DMS153 treated with DMSO at 0.1 percent for 48 hours (cell line): ENCODE data around the gene ERC1.
"Not testable (repeated sequence)": the region's sequence is repeated elsewhere in the genome, so short reads cannot be mapped to it uniquely, and the experiment has no call there.

Experiments used
- DNase-seq: peaks from one replicate; lab custom pipeline; 2025; ENCODE audit not compliant: unreplicated experiment; lab: John Stamatoyannopoulos, UW

Gene ERC1

GRCh38 chr12:1071182-1071581 is 80.2 kb downstream of the ERC1 start:
- no peak for DNase-seq

DNA sequence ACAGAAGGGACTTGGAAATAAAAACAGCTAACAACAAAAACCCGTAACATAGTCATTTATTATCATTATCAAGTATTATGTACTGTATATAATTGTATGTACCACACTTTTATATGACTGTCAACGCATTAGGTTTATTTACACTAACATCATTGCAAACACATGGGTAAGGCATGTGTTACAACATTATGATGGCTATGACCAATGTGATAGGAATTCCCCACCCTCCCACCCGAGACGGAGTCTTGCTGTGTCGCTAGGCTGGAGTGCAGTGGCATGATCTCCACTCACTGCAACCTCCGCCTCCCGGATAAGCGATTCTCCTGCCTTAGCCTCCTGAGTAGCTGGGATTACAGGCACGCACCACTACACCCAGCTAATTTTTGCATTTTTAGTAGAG is 82.6 kb downstream of the ERC1 start:
- DNase-seq = no peak

- no peak for DNase-seq
Observed at GRCh38 chr12:1077036-1077803, 86.2 kb downstream of the ERC1 start.

GRCh38 chr12:1078002-1078401 is 87.0 kb downstream of the ERC1 start:
- DNase-seq = no peak

- no peak for DNase-seq
Observed at GRCh38 chr12:1080520-1081223, 89.6 kb downstream of the ERC1 start.

GRCh38 chr12:1083151-1083888 is 92.3 kb downstream of the ERC1 start:
- DNase-seq = no peak

DNA sequence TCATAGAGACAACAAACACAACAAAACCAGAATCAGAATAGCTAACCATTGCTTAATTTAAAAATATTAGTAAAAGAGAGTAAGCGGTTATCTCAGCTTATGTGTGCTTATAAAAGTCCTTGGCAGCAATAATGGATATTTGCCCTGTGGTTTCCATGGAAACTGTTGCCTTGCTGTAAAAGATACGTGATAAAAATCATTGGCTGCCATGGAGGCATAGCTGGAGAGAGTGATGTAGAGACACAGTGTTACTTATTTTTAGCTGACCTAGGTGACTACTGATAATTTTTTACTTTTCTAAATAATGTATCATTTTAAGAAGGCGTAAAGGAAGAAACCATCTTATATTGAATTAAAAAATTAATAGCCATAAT is 92.9 kb downstream of the ERC1 start:
- DNase-seq = peak; percentile 34

DNA sequence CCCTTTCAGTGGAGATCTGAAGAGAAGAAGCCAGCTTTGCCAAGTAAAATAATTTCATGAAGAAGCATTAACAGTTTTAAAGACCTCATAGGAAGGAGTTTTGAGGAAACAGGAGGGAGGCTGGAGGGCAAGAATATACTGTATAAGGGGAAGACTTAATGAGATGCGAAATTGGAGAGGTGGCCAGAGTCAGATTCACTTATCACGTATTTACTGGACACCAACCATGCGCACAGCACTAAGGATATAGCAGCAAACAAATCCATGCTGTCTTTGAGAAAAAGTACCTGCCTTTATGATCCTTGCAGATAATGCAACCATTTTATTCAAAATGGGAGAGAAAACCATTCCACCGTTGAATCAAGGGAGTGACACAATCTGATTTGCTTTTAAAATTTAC is 100.3 kb downstream of the ERC1 start:
- no peak for DNase-seq

DNA sequence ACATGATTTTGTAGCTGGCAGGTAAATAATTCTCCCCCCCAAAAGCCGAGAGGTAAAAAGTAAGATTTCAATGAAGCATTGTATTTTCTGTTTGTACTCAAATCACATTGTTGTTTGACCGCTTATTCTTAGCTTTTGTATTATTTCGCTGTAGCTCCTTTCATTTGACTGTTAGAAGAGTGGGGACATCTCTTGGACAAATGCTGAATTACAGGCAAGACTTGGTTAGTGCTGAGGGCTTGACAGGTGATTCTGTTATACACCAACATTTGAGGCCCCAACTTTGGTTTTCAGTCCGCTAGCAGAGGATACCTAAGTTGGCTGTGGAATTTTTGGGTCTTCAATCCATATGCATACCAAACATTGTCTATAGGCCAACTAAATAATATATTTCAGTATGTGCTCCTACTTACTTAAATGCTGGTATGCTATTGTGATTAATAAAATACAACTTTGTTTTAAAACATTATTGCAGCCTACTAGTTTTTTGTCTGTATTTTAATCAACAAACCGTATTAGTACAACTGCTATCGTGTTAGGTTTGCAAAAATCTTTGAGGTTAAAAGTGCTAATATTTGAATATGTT is 102.2 kb downstream of the ERC1 start:
- peak; percentile 49 for DNase-seq

GRCh38 chr12:1094714-1095113 is 103.7 kb downstream of the ERC1 start:
- no peak for DNase-seq

GRCh38 chr12:1099158-1099557 is 108.1 kb downstream of the ERC1 start:
- no peak for DNase-seq

DNA sequence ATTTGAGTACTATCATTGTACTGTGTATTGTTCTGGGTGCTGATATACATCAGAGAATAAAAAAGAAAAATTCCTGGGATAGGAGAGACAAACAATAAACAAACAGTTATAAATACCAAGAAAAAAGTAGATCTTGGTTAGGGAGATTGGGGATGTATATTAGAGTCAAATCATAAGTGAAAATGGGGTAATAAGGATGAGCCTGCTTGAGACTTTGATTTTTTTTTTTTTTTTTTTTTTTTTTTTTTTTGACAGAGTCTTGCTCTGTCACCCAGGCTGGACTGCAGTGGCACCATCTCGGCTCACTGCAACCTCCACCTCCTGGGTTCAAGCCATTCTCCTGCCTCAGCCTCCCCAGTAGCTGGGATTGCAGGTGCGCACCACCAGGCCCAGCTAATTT is 108.6 kb downstream of the ERC1 start:
- DNase-seq = not testable (repeated sequence)

GRCh38 chr12:1102115-1102514 is 111.1 kb downstream of the ERC1 start:
- no peak for DNase-seq

DNA sequence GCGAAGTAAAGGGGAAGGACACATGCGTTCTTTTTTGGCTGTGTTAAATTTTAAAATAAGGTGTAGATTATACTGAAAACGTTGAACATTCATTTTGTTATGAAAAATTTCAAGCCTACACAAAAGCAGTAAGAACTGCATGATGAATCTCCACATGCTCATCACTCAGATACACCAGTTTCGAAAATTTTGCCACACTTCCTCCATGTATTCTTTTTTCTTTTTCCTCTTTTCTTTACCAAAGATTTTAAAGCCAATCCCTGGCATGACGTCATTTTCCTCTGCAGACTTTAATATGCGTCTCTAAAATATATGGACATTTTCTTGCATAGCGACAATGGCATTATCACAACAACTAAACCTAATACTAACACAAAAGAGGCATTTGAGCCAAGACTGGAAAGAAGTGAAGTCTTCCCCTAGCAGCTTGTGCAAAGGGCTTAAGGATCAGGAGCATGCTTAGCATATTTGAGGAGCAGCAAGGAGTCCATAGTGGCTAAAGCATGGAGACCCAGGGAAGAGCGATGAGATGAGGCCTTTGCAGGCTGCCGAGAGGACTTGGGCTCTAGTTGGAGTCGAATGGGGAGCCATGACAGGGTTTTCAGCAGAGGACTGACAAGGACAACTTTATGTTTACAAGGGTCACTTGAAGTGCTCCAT is 111.9 kb downstream of the ERC1 start:
- no peak for DNase-seq

- no peak for DNase-seq
Observed at GRCh38 chr12:1103632-1104031, 112.6 kb downstream of the ERC1 start.

GRCh38 chr12:1104088-1104800 is 113.2 kb downstream of the ERC1 start:
- no peak for DNase-seq

DNA sequence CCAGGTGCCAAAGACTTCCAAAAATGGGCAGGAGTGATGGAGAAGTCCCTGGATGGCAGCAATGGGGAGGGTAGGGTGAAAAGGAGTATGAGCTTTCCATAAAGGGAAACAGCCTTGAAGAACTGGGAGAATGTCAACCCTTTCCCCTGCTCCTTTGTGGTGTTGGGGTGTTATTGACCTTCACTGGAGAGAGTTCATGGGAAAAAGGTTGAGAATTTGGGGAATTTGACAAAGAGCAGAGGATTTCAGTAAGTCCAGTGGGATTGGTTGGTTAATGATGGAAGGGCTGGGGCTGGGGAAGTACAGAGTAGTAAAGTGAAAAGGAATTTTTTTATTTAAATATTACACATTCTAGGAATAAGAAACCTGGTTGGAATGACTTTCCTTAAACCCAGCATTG is 116.6 kb downstream of the ERC1 start:
- DNase-seq = no peak

DNA sequence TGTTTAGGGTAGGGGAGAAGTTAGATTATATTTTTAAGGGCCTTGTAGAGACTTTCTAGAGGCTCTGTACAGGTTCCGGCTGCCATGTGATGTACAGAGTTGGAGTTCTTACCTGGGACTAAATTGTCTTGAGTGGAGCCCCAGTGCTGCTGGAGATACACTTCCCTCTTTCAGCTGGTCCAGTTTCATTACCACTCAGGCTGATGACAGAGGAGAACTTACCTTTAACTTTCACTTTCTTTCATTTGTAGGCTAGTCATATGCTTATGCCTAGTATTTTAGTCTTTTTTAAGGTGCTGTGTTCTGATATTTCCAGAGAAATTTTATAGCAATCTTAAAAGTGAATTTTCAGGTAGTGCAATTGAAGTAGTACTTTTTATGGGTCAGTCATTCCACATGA is 117.3 kb downstream of the ERC1 start:
- no peak for DNase-seq

GRCh38 chr12:1115484-1116231 is 124.6 kb downstream of the ERC1 start:
- DNase-seq = no peak

GRCh38 chr12:1117371-1117770 is 126.3 kb downstream of the ERC1 start:
- no peak for DNase-seq
